Tibial nerve (tissue), 4 donors: ENCODE data around the gene LRRC37A. TPM values are rescaled to one million over a fixed set of nuclear protein-coding genes. Genes with fewer than 3 reads are reported as not detected.

ENCODE experiments used
- small RNA-seq: library from RNA; depleted of rRNA; stranded (forward); fragments of <200 nt; gene quantifications from one replicate; pipeline ENCODE3, GENCODE V24; 2016
- total RNA-seq, 4 donors: library from RNA; depleted of rRNA; stranded (reverse); fragments of >200 nt; gene quantifications; one replicate each; pipeline ENCODE4 v1.1.0, GENCODE V29; 2016

LRRC37A gene
- total RNA-seq, 4 donors from 2014 or later = 1.8 to 4.3 (median 3.2) TPM

Small RNA genes within 50 kb of the gene (small RNA-seq; reads per million reads assigned to genes)
- not detected for gene RN7SL656P

Other genes with a start within 250 kb of the LRRC37A start
- 100 to 1,000 TPM in 2 of 4 donors, 10 to 100 TPM in 2; 91.3 to 120 (median 105) TPM for gene KANSL1, start 101.7 kb upstream of the LRRC37A start, total RNA-seq
- gene ARL17B, start 66.6 kb downstream of the LRRC37A start, total RNA-seq = 10 to 100 TPM in 3 of 4 donors, 1 to 10 TPM in 1; 2.1 to 27.8 (median 11.8) TPM
- gene LRRC37A2, start 217.3 kb downstream of the LRRC37A start, total RNA-seq = 10 to 100 TPM in 3 of 4 donors, 1 to 10 TPM in 1; 8.6 to 24.6 (median 18.0) TPM